HuH-7 (cell line): ENCODE results near the gene CACNA1G.
A peak's percentile ranks its signal among the peaks of the same experiment; 100 is the strongest.

Source experiments
- DNase-seq: peaks from one replicate; pipeline ENCODE4 v3.0.0; 2011; ENCODE audit warnings: low spot score

The CACNA1G gene

DNA sequence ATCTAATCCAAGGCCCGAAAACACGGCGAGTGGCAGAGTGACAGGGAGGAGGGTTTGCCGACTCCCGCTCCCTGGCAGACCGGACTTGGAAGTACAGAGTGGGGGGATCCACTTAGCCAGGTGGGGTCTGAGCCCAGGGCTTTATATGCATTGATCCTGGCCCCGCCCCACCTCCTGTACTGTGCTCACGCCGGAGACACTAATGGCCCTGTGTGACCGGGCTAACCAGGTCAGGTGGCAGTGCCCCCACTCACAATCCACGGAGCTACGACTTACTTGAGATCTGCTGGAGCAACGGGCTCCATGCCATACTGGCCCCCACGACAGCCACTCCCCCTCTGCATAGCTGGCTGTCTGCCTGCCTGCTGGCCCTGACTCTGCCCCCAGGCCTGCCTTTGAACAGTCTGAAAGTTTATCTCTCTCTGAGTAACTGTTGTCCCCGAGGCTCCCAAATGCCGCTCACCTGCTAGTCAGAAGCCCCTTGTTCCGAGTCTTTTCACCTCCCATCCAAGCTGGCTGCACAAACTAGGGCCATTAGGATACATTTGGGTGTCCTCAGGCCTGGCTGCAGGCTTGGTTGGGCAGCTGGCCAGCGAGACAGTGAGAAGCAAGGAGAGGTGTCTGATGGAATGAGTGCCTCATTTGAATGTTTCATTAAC lies 28.0 kb downstream of the CACNA1G start:
- no peak for DNase-seq

DNA sequence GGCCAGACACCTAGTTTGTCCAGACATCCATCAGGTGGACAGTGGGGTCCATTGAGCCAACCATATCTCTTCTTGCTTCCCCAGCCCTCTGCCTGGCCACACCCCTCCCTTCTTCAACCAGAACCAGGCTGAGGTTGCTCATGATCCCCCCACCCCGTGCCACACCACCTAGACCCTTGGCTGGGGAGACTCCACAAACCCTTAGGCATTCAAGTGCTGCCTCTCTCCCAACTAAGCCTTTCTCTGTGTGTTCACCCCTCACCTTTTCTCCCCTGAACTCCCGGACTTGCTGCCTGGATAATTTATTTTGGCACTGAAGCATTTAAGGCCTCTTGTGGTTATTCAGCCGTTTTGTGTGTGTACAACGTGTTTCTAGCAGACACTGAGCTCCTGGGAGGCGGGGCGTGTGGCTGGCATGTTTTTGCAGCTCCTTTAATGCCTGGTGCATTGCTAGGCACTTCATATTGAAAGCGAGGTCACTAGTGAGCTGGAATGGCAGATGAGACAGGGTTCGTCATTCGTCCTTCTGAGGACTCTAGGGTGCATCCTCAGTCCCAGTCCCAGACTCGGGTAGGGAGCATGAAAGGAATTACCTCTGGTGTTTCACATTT lies 28.7 kb downstream of the CACNA1G start:
- no peak for DNase-seq

DNA sequence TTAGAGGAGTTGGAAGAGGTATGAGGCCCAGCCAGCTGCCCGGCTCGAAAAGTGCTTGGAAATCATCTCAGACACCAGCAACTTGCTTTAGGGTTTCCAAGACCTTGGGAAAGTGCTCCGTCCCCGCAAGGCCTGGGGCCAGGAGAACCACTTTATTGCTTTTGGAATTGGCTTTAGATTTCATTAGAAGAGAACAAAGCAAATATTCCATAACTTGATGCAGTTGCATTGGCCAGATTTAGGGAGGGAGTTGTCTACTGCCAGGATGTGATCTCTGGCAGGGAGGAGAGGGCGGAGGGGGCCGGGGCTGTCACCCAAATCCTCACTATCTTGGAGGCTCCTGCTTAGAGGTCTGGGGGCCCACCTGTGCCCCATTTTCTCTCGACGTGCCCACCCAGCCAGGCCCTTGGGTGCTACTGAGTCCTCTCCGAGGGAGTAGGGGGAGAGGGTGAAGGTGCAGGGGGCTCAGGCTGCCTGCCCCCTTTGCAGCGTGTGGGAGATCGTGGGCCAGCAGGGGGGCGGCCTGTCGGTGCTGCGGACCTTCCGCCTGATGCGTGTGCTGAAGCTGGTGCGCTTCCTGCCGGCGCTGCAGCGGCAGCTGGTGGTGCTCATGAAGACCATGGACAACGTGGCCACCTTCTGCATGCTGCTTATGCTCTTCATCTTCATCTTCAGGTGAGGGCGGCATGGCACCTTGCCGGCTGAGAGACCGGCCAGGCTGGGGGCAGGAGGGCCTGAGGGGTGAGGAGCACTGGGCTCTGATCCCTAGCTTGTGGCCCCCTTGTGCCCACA lies 30.6 kb downstream of the CACNA1G start:
- DNase-seq: no peak

- no peak for DNase-seq
These were observed 32.8 kb downstream of the CACNA1G start for GRCh38 chr17:50593321-50593720.

GRCh38 chr17:50594128-50594823 lies 33.8 kb downstream of the CACNA1G start:
- no peak for DNase-seq

DNA sequence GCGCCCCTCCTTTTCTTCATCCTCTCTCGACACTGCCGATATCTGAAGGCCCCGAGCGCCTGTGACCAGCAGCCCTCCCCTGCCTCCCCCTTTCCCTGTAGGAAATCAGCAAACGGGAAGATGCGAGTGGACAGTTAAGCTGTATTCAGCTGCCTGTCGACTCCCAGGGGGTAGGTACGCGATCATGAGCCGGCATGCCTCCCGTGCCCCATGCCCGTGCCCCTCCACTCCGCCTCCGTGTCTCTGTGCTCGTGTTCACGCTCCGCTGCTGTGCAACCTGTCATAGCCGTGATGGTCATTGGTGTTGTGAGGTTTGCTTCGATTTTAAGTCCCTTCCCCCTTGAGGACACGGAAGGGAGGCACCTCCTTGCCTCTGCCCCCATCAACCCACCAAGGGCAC lies 34.4 kb downstream of the CACNA1G start:
- no peak for DNase-seq

- peak; percentile 80 for DNase-seq
These were observed 35.9 kb downstream of the CACNA1G start for GRCh38 chr17:50596191-50597037.

DNA sequence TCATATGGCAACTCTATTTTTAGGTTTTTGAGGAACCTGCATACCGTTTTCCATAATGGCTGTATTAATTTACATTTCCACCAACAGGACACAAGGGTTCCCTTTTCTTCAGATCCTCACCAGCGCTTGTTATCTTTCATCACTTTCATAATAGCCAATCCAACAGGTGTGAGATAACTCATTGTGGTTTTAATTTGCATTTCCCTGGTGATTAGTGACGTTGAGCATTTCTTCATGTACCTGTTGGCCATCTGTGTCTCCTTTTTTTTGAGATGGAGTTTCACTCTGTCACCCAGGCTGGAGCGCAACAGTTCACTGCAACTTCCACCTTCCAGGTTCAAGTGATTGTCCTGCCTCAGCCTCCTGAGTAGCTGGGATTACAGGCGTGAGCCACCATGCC lies 38.0 kb downstream of the CACNA1G start:
- DNase-seq: no peak

DNA sequence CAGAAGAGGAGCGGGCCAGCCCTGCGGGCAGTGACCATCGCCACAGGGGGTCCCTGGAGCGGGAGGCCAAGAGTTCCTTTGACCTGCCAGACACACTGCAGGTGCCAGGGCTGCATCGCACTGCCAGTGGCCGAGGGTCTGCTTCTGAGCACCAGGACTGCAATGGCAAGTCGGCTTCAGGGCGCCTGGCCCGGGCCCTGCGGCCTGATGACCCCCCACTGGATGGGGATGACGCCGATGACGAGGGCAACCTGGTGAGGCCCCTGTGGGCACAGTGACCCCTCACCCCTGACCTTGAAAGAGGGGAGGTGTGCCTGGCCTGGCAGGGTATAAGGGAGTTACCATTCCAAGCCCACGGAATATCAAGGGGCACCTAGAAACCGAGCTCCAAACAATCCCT lies 39.1 kb downstream of the CACNA1G start:
- no peak for DNase-seq

DNA sequence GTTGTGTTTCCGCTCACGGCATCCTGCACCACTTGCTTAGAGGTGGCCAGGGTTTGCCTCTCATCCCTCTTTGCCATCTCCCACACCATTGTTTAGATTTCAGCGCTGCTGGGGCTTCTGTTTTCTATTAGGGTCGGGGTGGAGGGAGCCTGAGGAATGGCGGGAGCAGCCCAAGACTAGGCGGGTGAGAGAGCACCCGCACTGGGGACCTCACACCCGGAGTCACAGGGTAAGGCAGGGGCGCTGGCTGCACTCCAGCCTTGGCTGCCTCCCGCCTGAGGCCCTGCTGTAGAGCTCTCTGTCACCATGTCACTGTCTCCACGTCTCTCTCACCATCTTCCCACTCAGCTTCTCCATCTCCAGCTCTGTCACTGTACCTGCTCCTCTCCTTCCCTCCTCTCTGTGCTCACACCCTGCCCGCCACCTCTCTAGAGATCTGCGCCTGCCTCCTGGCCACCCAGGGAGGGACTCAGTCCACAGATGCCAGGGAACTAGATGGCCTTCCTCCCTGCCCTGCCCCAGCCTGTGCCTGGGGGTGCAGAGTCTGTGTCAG lies 41.4 kb downstream of the CACNA1G start:
- no peak for DNase-seq

GRCh38 chr17:50602836-50603235 lies 42.3 kb downstream of the CACNA1G start:
- no peak for DNase-seq

DNA sequence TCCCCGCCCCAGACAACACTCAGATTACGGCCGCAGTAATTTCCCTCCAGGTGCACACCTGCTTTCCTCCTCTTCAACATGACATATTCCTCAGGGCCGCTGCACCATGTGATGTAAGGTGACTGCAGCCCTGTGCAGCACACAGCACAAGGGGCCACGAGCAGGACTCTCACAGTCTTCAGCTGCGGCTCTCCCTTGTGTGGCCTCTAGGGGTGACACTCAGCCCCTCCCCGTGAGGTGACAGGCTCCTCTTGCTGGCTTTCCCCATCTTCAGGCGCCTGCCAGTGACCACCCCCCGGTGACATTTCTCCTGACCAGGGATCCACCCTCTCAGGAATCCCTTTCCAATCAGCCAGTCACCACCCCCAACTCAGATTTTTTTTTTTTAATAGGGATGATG lies 42.8 kb downstream of the CACNA1G start:
- DNase-seq: peak; percentile 90

DNA sequence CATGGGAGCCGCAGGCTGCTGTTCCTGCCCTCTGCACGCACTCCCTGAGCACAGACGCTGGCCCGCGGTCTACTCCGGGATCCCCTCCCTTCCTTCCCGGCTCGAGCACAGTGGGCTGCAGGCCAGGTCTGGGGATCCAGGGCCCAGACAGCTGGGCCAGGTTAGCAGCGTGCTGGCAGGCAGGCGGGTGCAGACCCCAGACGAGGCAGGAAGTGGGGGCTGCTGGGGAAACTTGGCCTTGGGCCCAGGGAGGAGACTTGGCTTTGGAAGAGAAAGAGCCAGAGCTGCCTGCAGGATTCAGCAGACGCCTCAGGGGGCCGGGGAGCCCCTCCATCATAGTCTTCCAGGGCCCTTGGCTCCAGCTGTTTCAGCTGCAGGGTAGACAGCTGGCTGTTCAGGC lies 44.0 kb downstream of the CACNA1G start:
- no peak for DNase-seq

- DNase-seq: no peak
These were observed 44.9 kb downstream of the CACNA1G start for GRCh38 chr17:50605429-50605828.

DNA sequence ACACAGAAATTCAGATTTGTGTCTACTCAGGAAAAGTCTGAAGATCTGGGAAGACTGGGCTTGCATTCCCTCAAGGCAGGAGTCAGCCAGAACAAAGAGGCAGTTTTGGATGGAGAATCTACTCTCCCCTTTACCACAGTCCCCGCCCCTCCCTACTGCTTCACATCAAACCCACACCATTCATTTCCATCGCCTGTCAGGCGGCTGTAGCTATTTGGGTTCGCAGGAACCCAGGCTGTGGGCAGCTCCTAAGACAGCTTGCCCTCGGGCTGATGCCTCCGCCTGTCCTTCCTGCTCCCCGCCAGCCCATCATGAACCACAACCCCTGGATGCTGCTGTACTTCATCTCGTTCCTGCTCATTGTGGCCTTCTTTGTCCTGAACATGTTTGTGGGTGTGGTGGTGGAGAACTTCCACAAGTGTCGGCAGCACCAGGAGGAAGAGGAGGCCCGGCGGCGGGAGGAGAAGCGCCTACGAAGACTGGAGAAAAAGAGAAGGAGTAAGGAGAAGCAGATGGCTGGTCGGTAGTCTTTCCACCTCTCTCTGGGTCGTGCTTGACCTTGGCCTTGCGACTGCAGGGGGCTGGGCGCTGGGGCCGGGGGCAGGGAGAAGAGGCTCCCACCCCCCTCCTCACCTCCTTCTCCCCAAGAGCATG lies 47.1 kb downstream of the CACNA1G start:
- no peak for DNase-seq

GRCh38 chr17:50608700-50609379 lies 48.3 kb downstream of the CACNA1G start:
- DNase-seq: no peak

DNA sequence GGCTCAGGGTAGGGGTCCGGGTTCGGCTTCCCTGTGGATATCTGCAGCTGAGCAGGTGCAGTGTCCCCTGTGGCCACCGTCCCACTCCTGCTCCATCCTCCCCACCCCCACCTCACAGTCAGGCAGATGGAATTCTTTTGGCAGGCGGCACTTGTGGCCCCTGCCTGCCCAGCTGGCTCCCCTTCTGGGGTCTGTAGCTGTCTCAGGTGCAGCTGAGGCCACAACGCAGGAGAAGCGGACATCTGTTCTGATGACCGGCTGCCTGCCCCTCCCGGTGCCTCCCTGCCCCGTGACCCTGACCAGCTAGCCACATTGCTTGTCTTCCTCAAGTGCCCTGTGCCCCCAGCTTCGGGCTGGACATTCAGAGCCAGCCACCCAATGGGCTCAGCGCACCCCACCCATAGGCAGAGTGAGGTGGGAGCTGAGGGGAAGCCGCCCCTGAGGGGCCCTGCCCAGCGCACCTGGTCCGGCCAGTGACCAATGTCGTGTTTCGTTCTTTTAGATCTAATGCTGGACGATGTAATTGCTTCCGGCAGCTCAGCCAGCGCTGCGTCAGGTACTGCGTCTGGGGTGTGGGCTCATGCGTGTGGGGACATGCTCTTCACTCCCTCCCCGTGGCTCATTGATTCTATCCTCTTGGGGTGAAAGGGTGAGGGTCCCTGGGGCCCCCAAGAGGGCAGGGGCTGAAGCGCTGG lies 49.0 kb downstream of the CACNA1G start:
- no peak for DNase-seq

DNA sequence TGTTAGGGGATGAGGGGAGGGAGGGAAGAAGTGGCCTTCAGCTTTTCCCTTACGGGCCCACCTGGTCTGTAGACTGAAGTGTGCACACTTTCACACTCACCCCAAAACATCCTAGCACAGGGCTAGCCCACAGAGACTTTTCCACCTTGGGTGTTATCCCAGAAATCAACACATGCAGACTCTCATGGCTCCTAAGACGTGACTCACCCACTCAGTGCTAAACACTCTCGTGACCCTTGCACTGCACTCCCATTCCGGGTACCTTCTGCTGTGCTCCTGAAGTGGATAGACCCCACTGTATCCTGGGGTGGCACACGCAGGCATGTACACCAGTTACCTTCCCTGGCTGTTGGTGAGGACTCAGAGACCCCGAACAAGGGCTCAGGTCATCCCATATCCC lies 51.1 kb downstream of the CACNA1G start:
- no peak for DNase-seq

DNA sequence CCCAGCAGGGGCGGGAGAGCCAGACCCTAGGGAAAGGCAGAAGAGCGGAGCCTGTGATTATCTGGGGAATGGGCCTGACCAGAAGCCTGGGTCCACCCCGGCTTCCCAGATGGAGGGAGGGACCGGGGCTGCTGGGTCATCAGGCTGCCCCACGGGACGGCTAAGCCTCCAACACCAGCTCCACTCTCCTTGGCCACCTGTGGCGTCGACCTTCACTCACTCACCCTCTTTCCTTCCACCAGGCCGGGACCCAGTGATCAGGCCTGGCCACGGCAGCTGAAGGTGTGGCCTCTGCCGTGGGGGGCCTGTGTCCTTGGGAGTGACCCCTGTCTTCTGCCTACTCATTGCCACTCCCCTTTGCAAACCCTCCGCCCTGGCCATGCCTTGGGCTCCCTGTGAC lies 51.8 kb downstream of the CACNA1G start:
- DNase-seq: no peak
